GM23338 (cell line): ENCODE data around the gene STON2. TPM values are rescaled to one million over a fixed set of nuclear protein-coding genes. Genes with fewer than 3 reads are reported as not detected.

Experiments used
- ATAC-seq: fragments of 200-7000 bp; cut with Tn5 transposase; 3 replicates; pipeline ENCODE4 v1.9.1; 2020
- DNase-seq: peaks from one replicate; pipeline ENCODE4 v3.0.0-alpha.2; 2015; ENCODE audit warnings: low spot score
- H2AFZ ChIP-seq: fragments of 200-600 bp; sonication (generic); 2 replicates; pipeline ENCODE4 v1.8.0; 2016; ENCODE audit warnings: antibody characterized with exemption, mild to moderate bottlenecking, moderate library complexity
- H3F3A ChIP-seq: fragments of 200-600 bp; sonication (generic); replicated peaks from 2 replicates; pipeline ENCODE4 v1.8.0; 2017; ENCODE audit warnings: antibody characterized with exemption, mixed run types, low read depth
- H3K27ac ChIP-seq: fragments of 200-600 bp; sonication (generic); 2 replicates; pipeline ENCODE4 v1.6.1; 2016; ENCODE audit warnings: low read depth
- H3K27me3 ChIP-seq: fragments of 200-600 bp; sonication (generic); 2 replicates; pipeline ENCODE4 v1.8.0; 2016; ENCODE audit warnings: mild to moderate bottlenecking, mixed run types, moderate library complexity; ENCODE audit not compliant: insufficient read depth
- H3K36me3 ChIP-seq: fragments of 200-600 bp; sonication (generic); 2 replicates; pipeline ENCODE4 v1.8.0; 2016; ENCODE audit warnings: mild to moderate bottlenecking; ENCODE audit not compliant: insufficient read depth
- H3K4me1 ChIP-seq: fragments of 200-600 bp; sonication (generic); 2 replicates; pipeline ENCODE4 v1.8.0; 2016; ENCODE audit warnings: mild to moderate bottlenecking, moderate library complexity; ENCODE audit not compliant: insufficient read depth
- H3K4me2 ChIP-seq: fragments of 200-600 bp; sonication (generic); 2 replicates; pipeline ENCODE4 v1.7.1; 2017; ENCODE audit warnings: mixed run types
- H3K4me3 ChIP-seq: fragments of 200-600 bp; sonication (generic); 2 replicates; pipeline ENCODE4 v1.6.1; 2016; ENCODE audit warnings: mixed run types
- H3K79me2 ChIP-seq: fragments of 200-600 bp; sonication (generic); replicated peaks from 2 replicates; pipeline ENCODE4 v1.8.0; 2017; ENCODE audit warnings: mild to moderate bottlenecking; ENCODE audit not compliant: insufficient read depth
- H3K9me2 ChIP-seq: fragments of 200-600 bp; sonication (generic); 2 replicates; pipeline ENCODE4 v1.8.0; 2017; ENCODE audit not compliant: insufficient read depth
- H4K20me1 ChIP-seq: fragments of 200-600 bp; sonication (generic); replicated peaks from 2 replicates; pipeline ENCODE4 v1.8.0; 2017; ENCODE audit warnings: mild to moderate bottlenecking; ENCODE audit not compliant: insufficient read depth
- H3K27ac Mint-ChIP-seq: 2 replicates; pipeline ENCODE4 v1.8.0; 2020; ENCODE audit warnings: inconsistent platforms, mild to moderate bottlenecking, moderate library complexity, mixed read lengths
- H3K27me3 Mint-ChIP-seq: 3 replicates; pipeline ENCODE4 v1.8.0; 2022; ENCODE audit warnings: low read depth, mild to moderate bottlenecking, moderate library complexity, mixed read lengths, inconsistent platforms; ENCODE audit not compliant: insufficient read depth, poor library complexity
- H3K36me3 Mint-ChIP-seq: 3 replicates; pipeline ENCODE4 v1.8.0; 2021; ENCODE audit warnings: low read depth, mild to moderate bottlenecking, inconsistent platforms, moderate library complexity, mixed read lengths
- H3K4me1 Mint-ChIP-seq: 3 replicates; pipeline ENCODE4 v1.8.0; 2020; ENCODE audit warnings: mild to moderate bottlenecking, inconsistent platforms, mixed read lengths
- H3K4me3 Mint-ChIP-seq: 3 replicates; pipeline ENCODE4 v1.8.0; 2021; ENCODE audit warnings: moderate library complexity, mild to moderate bottlenecking, inconsistent platforms, mixed read lengths
- H3K9me3 Mint-ChIP-seq: 3 replicates; pipeline ENCODE4 v1.8.0; 2020; ENCODE audit warnings: moderate library complexity, mild to moderate bottlenecking, inconsistent platforms, mixed read lengths
- CTCF ChIP-seq, 2 experiments: fragments of 200-600 bp in 1 of 2; sonication (generic) in 1 of 2; conservative IDR thresholded peaks; 2 replicates each; pipeline versions ENCODE4 v1.5.1 to v1.6.1; 2016 to 2017; ENCODE audit warnings: antibody characterized with exemption in 2 of 2, low read depth in 2 of 2, mild to moderate bottlenecking in 2 of 2, moderate library complexity in 1 of 2
- ETS1 ChIP-seq: IDR thresholded peaks from 2 replicates; pipeline ENCODE4 v1.6.1; 2016; ENCODE audit warnings: antibody characterized with exemption
- EZH2 ChIP-seq: fragments of 200-600 bp; sonication (generic); IDR thresholded peaks from one replicate; pipeline ENCODE4 v1.8.0; 2017; ENCODE audit warnings: antibody characterized with exemption, mild to moderate bottlenecking, low read depth; ENCODE audit not compliant: unreplicated experiment
- EZH2phosphoT487 ChIP-seq: fragments of 200-600 bp; sonication (generic); IDR thresholded peaks from one replicate; pipeline ENCODE4 v1.8.1; 2018; ENCODE audit warnings: antibody characterized with exemption; ENCODE audit not compliant: unreplicated experiment
- JUNB ChIP-seq: IDR thresholded peaks from one replicate; pipeline ENCODE4 v1.6.1; 2016; ENCODE audit warnings: antibody characterized with exemption; ENCODE audit not compliant: unreplicated experiment
- NANOG ChIP-seq: IDR thresholded peaks from 2 replicates; pipeline ENCODE4 v1.6.1; 2016; ENCODE audit warnings: antibody characterized with exemption, borderline replicate concordance
- POLR2AphosphoS5 ChIP-seq: IDR thresholded peaks from 2 replicates; pipeline ENCODE4 v1.6.1; 2016; ENCODE audit warnings: antibody characterized with exemption, low read depth
- STAT1 ChIP-seq: IDR thresholded peaks from one replicate; pipeline ENCODE4 v1.6.1; 2016; ENCODE audit warnings: antibody characterized with exemption; ENCODE audit not compliant: unreplicated experiment
- ZNF462 ChIP-seq: fragments of 250-450 bp; sonication (Bioruptor Pico); IDR thresholded peaks from 2 replicates; pipeline ENCODE4 v1.5.0; 2020; ENCODE audit warnings: mild to moderate bottlenecking, moderate library complexity
- polyA plus RNA-seq: library from polyadenylated mRNA; unstranded; fragments of >200 nt; fragmentation: Nextera tagmentation; extraction: Ambion mirVana; gene quantifications from 2 replicates; pipeline ENCODE4 v1.2.1, GENCODE V29; 2016
- total RNA-seq: library from RNA; depleted of rRNA; stranded (reverse); fragments of >200 nt; shearing (Covaris generic); gene quantifications from 2 replicates; pipeline ENCODE4 v1.2.3, GENCODE V29; 2014

STON2 gene
- total and polyA plus RNA-seq, 2 experiments from 2014 or later, result 8.2 to 71.0 TPM

DNA sequence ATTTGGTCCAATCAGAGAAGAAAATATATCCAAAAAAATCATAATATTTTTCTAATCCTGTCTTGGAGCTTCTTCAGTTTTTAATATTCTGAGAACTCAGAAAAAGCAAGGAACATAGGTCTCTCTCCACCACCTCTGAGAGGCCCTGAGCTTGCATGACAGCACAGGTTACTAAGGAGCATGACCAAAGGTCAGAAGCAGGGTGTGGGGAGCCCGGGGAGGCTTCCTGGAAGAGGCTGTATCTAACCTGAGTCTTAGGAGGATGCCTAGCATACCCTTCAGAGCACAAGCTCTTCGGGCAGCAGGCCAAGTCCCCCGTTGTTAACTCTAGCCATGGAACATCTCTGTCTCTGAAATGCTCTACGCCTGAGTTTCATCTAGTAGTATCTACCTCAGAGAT, 15.7 kb upstream of the STON2 start (continued):
- no peak for TF ChIP-seq ZNF462

DNA sequence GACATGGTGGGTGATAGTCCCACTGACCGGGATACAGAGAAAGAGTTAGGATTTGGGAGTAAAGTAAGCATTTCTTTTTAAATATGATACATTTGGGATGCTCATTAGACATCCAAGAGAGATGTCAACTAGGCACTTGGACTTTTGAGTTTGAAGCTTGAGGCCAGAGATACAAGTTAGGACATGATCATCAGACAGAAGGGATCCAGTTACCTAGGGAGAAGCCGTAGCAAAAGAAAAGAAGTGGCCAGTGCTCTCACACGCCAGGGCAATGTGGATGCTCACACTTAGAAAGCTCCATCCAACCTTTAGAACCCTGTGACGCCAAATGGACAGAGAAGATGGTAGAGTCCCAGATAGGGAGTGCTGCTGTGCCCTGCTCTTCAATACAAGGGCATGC, 14.0 kb upstream of the STON2 start:
- Histone ChIP-seq H4K20me1 (no peaks in the 10 kb centered on the region), H3K36me3 (no peaks in the 10 kb centered on the region), H3K9me2 (0 out of 2 replicates have a peak, but pooled peaks cover 5% of the 10 kb centered on the region), H2AFZ (no peak overlapping the region), H3F3A (no peaks in the 10 kb centered on the region), H3K4me2 (no peak overlapping the region), H3K4me1 (no peaks in the 10 kb centered on the region), H3K79me2 (peaks cover 28% of the 10 kb centered on the region), H3K27ac (no peak overlapping the region), H3K4me3 (no peak overlapping the region), H3K27me3 (no peaks in the 10 kb centered on the region)
- DNase-seq, result no peak
- Mint-ChIP-seq H3K9me3 (peaks cover 10% of the 10 kb centered on the region), H3K27ac (no peak overlapping the region), H3K36me3 (peaks cover 24% of the 10 kb centered on the region), H3K4me1 (no peaks in the 10 kb centered on the region; the same call in 1 of the 3 replicates), H3K27me3 (no peaks in the 10 kb centered on the region), H3K4me3 (no peak overlapping the region)
- ATAC-seq, result no peak
- TF ChIP-seq CTCF (conservative IDR thresholded peaks at IDR 0.05; ENCODE audit: low read depth in 2 of 2) (no peak), POLR2AphosphoS5 (no peak), JUNB (no peak), EZH2 (no peak), NANOG (no peak), ETS1 (no peak), EZH2phosphoT487 (no peak), STAT1 (no peak)
